NCI-H2107 treated with DMSO at 0.1 percent for 48 hours (cell line): ENCODE data around the gene SCPEP1.
A peak's percentile ranks its signal among the peaks of the same experiment; 100 is the strongest.
"Not testable (repeated sequence)": the region's sequence is repeated elsewhere in the genome, so short reads cannot be mapped to it uniquely, and the experiment has no call there.

Experiments
- DNase-seq: peaks from one replicate; lab custom pipeline; 2025; ENCODE audit not compliant: unreplicated experiment; lab: John Stamatoyannopoulos, UW

SCPEP1 gene, protein sequence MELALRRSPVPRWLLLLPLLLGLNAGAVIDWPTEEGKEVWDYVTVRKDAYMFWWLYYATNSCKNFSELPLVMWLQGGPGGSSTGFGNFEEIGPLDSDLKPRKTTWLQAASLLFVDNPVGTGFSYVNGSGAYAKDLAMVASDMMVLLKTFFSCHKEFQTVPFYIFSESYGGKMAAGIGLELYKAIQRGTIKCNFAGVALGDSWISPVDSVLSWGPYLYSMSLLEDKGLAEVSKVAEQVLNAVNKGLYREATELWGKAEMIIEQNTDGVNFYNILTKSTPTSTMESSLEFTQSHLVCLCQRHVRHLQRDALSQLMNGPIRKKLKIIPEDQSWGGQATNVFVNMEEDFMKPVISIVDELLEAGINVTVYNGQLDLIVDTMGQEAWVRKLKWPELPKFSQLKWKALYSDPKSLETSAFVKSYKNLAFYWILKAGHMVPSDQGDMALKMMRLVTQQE

DNA sequence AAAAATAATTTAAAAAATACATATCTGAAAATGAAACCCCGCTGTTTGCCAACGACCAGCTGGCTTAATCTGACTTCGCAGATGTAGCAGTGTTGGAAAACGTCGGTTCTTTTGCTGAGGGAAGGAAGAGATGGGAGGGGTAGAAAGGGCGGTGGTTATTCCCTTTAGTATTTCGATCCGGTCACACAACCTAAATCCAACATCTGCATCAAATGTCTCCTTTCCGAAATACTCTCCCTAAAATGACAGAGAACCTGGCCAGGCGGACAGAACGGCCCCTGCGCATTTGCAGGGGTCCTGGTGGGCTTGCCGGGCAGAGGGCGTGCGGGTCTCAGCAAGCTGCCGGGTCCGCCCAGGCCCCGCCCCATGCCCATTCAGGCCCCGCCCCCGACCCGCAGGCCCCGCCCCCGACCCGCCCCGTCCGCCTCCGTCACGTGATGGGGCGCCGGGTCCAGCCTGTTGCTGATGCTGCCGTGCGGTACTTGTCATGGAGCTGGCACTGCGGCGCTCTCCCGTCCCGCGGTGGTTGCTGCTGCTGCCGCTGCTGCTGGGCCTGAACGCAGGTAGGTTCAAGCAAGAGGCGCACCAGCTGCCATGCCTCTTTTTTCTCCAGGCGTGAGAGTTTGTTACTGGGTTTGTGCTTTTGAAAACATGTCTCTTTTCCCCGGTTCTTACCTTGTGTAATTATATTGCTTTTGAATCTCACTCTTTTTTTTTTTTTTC lies at the start of gene SCPEP1:
Gene SCPEP1, plus strand, starts transcription at position 459 of the 723 bp plus-strand sequence. Its CDS starts 29 bp downstream, at position 488.
- DNase-seq, result peak; percentile 74

- DNase-seq, result no peak
These were observed 49.3 kb upstream of the SCPEP1 start for GRCh38 chr17:56928586-56928985.

DNA sequence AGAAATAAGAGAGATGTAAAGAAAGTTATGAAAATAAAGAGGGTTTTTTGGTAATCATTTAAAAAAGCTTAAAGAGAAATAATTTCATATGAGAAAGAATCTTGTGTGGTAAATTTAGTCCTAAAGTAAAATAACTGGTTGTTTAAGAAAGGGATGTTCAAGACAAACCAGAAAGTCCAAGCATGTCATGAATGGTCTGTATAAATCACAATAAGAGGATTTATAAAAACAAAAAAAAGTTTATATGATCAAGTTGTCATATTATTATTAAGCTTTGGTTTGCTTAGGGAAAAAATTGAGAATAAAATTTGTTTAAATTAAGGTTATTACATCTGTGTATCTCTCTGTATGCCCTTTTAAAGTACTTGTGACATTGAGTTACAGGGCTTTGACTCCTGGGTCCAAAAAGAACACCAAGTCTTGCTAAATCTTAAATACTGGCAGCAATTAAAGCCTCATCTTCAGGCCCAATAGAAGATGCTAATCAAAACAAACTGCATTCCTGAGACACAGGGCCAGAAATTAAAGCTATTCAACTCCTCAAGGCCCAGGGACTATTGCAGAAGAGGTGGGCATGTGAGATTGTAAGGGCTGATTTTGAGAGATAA lies 48.5 kb upstream of the SCPEP1 start:
- DNase-seq, result no peak

- DNase-seq, result no peak
These were observed 47.1 kb upstream of the SCPEP1 start for GRCh38 chr17:56930739-56931337.

DNA sequence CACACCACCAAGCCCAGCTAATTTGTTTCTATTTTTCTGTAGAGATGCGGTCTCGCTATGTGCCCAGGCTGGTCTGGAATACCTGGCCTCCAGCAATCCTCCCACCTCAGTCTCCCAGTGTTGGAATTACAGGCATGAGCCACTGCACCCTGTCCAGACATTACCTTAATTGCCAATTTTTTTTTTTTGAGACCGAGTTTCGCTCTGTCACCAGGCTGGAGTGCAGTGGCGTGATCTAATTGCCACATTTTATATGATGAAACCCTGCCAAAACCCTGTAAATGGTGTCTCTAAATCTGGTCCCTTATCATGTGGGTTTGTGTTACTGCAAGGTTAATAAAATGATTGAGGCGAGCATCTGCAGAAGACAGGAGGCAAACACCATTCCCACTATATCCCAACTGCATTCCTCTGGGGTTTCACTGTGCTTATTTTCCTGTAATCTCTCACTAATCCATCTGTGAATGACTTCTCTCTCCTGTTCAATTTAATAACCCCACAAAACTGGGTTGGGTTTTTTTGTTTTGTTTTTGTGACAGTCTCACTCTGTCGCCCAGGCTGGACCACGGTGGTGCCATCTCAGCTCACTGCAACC lies 44.7 kb upstream of the SCPEP1 start:
- DNase-seq, result no peak

- DNase-seq, result no peak
These were observed 44.1 kb upstream of the SCPEP1 start for GRCh38 chr17:56933868-56934267.

DNA sequence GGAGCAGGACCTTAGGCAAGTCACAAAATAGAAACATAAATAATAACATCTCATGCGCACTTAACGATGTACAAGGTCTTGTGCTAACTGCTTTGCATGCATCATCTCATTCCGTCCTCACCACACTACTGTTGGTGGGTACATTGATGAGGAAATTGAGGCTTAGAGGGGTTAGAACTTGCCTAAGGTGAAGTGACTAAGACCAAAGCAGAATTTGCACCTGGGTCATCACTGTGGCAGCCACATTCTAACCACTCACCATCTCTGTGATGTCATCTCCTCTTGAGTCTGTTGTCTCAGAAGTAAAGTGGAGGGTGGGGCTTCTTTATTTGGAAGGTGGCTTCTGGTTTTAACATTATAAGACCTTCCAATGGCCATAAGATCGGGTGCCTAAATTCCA lies 43.7 kb upstream of the SCPEP1 start:
- DNase-seq, result no peak

DNA sequence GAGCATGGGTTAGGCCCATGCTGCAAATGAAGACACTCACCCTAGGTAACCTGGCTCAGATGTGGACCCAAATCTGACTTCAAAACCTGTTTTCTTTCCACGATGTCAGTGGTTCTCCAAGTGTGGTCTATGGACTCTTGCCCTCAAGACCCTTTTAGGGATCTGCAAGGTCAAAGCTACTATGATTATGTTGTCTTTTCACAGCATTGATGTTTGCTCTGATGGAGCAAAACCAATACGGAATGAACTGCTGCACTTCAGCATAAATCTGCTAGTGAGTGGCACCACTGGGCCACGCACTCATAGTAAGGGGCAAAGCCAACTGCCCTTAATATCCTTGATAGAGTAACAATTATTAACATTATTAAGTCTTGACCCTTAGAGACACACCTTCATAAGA lies 42.5 kb upstream of the SCPEP1 start:
- DNase-seq, result no peak

DNA sequence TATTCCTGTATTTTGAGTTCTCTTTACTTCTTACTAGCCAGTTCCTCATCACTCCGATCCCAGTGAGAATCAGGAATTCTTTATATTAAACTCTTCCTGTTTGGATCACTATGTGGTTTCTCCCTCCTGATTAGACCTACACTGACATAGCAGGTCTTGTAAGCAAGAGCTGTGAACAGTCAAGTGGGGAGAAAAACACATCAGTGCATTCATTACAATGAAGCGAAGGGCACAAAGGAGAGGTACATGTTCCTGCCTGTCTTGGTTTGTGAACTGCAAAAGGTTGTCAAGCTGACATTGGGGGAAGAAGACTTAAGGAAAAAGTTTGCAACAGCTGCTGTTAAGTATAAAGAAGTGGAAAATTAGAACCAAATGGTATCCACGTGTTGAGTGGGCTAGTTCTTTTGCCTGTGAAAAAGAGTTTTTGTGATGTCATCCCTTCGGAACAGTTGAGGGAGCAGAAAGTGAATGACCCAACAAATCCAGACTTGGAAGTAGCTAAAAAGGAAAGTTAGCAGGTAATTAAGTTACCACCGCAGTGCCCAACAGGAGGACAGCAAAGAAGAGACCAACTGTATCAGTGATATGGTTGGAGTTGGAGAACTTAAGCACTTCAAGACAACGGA lies 41.1 kb upstream of the SCPEP1 start:
- DNase-seq, result no peak

- DNase-seq, result no peak
These were observed 40.2 kb upstream of the SCPEP1 start for GRCh38 chr17:56937687-56938086.

DNA sequence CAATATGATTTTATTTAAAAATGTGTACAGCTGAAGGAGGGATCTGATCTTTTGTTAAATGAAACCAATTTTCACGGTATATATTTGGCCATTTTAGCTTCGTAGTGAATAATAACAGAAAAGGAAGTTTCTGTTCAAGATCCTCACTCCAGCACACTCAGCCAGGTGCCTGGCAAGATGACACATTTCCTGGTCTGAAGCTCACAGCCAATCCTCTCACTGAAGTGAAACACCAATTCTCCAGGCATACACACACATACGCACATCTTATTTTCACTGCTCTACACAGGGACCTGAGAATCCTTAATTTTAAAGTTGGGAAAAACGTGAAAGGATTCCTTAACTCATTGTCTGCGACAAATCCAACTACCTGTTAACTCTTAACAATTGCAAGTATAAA lies 39.7 kb upstream of the SCPEP1 start:
- DNase-seq, result not testable (repeated sequence)

DNA sequence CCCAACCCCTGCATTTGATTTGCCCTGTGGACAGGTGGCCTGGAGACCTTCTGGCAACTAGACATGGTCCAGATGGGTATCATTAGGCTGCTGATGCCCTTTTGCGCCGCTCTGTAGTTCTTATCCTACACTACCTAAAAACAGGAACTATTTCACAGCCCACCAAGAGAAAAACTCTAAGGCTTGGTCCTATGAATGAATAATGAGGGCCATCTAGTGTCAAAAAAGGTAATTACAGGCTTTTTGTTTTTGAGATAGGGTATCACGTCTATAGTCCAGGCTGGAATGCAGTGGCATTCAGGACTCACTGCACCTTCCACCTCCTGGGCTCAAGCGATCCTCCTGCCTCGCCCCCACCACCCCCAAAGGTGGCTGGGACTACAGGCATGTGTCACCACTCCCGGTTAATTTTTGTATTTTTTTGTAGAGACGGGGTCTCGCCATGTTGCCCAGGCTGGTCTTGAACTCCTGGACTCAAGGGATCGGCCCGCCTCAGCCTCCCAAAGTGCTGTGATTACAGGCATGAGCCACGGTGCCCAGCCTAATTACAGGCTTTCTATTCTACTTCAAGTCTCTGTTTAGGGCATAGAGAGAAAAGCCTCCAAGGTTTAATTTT lies 38.0 kb upstream of the SCPEP1 start:
- peak; percentile 36 for DNase-seq

GRCh38 chr17:56943505-56944125 lies 34.3 kb upstream of the SCPEP1 start:
- DNase-seq, result no peak

DNA sequence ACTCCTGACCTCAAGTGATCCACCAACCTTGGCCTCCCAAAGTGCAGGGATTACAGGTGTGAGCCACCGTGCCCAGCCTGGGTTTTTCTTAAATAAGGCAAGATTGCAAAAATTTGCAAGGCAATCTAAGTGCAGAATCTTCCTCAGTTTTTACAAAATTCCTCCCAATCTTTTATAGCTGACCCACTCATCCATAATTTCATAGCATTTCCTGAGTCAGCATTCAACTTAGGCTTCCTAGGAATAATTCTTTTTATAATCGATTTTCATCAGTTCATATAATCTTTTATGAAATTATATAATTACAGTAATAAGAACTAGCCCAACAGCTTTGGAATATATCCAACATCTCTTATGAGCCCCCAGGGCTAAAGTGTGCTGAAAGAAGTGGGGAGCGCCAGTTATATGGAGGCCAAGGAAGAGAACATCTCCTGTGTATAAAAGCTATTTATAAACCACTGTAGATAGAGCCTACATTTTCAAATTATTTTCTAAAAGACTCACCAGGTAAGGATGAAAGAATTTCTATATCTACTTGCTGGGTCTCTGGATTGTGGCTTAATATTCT lies 31.9 kb upstream of the SCPEP1 start:
- DNase-seq, result no peak

DNA sequence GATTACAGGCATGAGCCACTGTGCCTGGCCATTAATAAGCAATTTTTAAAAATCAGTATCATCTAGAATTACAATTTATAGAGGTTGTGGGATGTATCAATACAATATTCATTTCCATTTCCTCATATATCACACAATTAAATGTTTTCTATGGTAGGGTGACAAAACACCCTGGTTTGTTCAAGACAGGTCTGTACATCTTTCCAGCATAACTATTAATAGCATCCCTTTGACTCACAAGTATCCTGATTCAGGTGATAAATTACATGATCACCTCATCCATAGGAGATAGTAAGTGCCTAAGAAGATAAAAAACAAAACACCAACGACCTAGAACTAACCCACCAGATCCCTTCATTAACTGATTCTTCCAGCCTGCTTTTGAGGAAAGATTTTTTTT lies 30.2 kb upstream of the SCPEP1 start:
- no peak for DNase-seq

GRCh38 chr17:56948491-56948890 lies 29.4 kb upstream of the SCPEP1 start:
- no peak for DNase-seq

DNA sequence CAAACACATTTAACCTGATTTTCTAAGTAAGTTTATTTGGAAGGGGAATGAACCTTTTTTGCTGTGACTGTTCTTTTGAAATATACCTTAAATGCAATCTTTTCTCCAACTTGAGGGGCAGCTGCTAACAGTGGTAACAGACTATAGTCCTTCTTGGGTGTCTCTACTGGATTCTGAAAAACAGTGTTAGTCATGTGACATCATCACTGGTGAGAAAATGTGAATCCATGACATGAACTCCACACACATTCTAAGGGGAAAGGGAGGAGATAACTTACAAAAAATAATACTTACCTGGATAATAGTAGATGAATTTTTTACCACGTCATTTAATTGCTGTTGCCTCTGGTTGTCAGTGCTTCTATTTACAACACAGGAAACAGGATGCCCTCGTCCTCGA lies 28.3 kb upstream of the SCPEP1 start:
- DNase-seq, result no peak

DNA sequence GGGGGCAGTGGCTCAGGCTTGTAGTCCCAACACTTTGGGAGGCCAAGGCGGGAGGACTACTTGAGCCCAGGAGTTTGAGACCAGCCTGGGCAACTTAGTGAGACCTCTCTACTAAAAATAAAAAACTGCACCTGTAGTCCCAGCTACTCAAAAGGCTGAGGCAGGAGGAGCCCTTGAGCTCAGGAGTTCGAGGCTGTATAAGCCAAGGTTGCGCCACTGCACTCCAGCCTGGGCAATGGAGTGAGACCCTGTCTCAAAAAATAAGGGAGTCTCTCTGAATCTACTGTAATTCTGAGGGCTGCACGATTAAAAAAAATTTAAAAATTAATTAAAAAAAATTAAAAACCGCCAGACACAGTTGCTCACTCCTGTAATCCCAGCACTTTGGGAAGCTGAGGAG lies 20.9 kb upstream of the SCPEP1 start:
- no peak for DNase-seq
